ENCODE results near the gene GRIK1.

Gene GRIK1

DNA sequence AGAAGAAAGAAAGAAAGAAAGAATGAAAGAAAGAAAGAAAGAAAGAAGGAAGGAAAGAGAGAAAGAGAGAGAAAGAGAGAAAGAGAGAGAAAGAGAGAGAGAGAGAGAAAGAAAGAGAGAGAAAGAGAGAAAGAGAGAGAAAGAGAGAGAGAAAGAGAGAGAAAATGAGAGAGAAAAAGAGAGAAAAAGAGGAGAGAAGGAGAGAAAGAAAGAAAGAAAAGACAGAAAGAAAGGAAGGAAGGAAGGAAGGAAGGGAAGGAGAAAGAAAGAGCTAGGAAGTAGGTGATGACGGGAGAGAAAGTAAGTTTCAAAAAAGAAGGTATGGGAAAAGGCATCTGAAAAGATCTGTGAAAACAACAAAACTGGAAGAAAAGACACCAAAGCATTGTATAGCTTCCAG, 72.0 kb downstream of the GRIK1 start:
- Mint-ChIP-seq H3K27ac (no peak overlapping the region), H3K36me3 (ENCODE audit: low read depth) (no peaks in the 10 kb centered on the region), H3K4me1 (no peaks in the 10 kb centered on the region), H3K9me3 (no peaks in the 10 kb centered on the region), H3K27me3 (ENCODE audit: low read depth) (no peaks in the 10 kb centered on the region), H3K4me3 (no peak overlapping the region)
- TF ChIP-seq, protein P1, sequence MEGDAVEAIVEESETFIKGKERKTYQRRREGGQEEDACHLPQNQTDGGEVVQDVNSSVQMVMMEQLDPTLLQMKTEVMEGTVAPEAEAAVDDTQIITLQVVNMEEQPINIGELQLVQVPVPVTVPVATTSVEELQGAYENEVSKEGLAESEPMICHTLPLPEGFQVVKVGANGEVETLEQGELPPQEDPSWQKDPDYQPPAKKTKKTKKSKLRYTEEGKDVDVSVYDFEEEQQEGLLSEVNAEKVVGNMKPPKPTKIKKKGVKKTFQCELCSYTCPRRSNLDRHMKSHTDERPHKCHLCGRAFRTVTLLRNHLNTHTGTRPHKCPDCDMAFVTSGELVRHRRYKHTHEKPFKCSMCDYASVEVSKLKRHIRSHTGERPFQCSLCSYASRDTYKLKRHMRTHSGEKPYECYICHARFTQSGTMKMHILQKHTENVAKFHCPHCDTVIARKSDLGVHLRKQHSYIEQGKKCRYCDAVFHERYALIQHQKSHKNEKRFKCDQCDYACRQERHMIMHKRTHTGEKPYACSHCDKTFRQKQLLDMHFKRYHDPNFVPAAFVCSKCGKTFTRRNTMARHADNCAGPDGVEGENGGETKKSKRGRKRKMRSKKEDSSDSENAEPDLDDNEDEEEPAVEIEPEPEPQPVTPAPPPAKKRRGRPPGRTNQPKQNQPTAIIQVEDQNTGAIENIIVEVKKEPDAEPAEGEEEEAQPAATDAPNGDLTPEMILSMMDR (IDR thresholded peaks at IDR 0.05; ENCODE audit: unreplicated experiment in 3 of 3): no peak

DNA sequence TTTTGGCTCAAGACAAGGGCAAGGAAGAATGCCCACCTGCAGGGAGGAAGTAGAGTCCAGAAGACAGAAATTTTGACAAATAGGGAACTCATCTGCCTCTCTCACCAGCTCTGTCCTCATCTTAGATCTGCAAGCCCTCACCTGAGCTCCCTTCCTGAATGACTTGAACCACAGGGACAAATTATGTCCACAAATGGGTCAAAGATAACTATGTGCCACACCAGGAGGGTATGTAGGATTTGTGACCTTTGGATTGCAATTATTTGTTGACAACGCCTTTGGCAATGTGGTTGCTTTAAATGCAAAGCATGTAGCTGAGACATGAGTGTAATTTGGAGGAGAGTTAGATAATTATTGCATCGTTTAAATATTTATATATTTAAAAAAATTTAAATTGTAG, 79.5 kb downstream of the GRIK1 start:
- H3K4me1 Mint-ChIP-seq: no peaks in the 10 kb centered on the region
- no peaks in the 10 kb centered on the region for H3K27me3 Mint-ChIP-seq (ENCODE audit: low read depth)
- no peak overlapping the region for H3K27ac Mint-ChIP-seq
- no peaks in the 10 kb centered on the region for H3K36me3 Mint-ChIP-seq (ENCODE audit: low read depth)
- no peak overlapping the region for H3K4me3 Mint-ChIP-seq
- TF ChIP-seq, protein P1 (IDR thresholded peaks at IDR 0.05; ENCODE audit: unreplicated experiment in 3 of 3): no peak
- no peaks in the 10 kb centered on the region for H3K9me3 Mint-ChIP-seq

DNA sequence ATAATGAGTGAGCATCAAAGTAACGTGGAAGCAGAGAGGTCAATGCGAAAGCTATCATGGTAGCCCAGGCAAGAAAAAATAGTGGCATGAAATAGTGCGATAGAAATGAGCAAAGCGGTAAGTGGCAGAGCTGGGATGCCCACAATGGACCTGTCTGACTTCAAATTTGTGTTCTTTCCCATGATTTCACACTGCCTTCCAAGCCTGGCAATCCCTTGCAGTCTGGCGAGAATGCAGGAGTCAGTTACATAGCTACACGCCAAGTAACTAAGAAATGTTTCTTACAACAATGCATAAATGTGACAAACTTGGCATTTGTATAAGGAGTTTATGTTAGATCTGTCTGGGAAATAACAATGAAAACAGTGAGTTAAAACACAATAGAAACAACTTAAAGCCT, 82.6 kb downstream of the GRIK1 start:
- H3K27ac Mint-ChIP-seq: no peak overlapping the region
- no peaks in the 10 kb centered on the region for H3K9me3 Mint-ChIP-seq
- H3K4me1 Mint-ChIP-seq: no peaks in the 10 kb centered on the region
- H3K36me3 Mint-ChIP-seq (ENCODE audit: low read depth): no peaks in the 10 kb centered on the region
- TF ChIP-seq, protein P1 (IDR thresholded peaks at IDR 0.05; ENCODE audit: unreplicated experiment in 3 of 3): no peak
- no peak overlapping the region for H3K4me3 Mint-ChIP-seq
- peaks cover 3% of the 10 kb centered on the region for H3K27me3 Mint-ChIP-seq (ENCODE audit: low read depth)

DNA sequence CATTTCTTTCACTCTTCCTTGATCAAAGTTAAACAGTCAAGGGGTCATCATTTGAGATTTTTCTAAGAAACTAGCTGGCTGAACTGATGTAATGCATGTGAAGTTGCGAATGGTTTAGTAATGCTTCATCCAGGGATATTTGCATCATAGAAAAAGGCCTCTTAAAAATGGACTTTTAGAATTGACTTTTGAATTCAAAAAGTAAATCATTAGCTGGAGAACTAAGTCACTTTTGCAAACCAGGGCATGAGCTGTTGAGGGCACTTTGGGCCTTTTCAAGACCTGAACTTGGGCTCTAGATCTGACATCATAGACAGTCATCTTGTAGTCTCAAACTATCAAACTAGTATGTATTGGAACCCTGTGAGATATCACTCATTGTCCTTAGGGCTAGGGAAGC, 85.0 kb downstream of the GRIK1 start:
- H3K4me1 Mint-ChIP-seq: no peaks in the 10 kb centered on the region
- no peak overlapping the region for H3K27ac Mint-ChIP-seq
- H3K9me3 Mint-ChIP-seq: no peaks in the 10 kb centered on the region
- TF ChIP-seq, protein P1 (IDR thresholded peaks at IDR 0.05; ENCODE audit: unreplicated experiment in 3 of 3): no peak
- H3K4me3 Mint-ChIP-seq: no peak overlapping the region
- peaks cover 5% of the 10 kb centered on the region for H3K27me3 Mint-ChIP-seq (ENCODE audit: low read depth)
- no peaks in the 10 kb centered on the region for H3K36me3 Mint-ChIP-seq (ENCODE audit: low read depth)

DNA sequence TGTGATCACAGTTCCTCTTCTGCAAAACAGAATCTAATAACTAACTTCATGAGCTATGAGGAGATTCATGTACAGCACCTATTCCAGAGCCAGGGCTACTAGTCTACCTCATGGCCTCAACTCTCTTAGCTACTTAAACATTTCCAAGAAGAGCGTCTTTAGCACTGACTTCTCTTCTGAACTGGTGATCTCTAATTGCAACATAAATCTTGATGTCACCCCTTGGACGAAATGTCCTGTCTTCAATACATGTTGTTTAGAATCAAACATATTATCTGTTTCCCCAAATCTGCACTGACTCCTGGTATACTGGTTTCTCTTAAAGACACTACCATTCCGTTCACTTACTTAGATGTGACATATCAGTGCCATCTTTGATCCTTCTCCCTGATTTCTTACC, 88.2 kb downstream of the GRIK1 start:
- H3K36me3 Mint-ChIP-seq (ENCODE audit: low read depth): no peaks in the 10 kb centered on the region
- no peak overlapping the region for H3K27ac Mint-ChIP-seq
- H3K27me3 Mint-ChIP-seq (ENCODE audit: low read depth): peaks cover 5% of the 10 kb centered on the region
- H3K9me3 Mint-ChIP-seq: no peaks in the 10 kb centered on the region
- no peak overlapping the region for H3K4me3 Mint-ChIP-seq
- TF ChIP-seq, protein P1 (IDR thresholded peaks at IDR 0.05; ENCODE audit: unreplicated experiment in 3 of 3): no peak
- H3K4me1 Mint-ChIP-seq: no peaks in the 10 kb centered on the region

DNA sequence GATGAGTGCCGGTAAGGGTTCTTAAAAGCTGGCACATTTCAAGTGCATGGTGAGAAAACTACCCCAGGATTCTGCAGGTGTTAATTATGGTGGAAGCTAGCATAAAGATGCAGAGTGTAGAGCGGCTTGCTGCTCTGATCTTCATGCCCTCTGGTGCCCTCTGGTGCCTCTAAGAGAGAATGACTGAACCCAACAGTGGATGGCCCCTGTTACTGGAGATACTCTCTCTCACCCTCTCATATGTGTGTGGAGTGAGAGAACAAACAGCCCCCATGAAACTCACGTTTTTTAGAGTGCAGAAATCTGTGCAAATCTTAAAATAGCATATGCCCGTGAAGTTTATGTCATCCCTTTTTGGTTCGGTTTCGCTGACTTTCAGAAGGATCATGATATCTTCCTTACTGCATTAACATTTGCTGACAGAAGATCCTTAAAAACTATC, 90.0 kb downstream of the GRIK1 start:
- Mint-ChIP-seq H3K4me1 (no peaks in the 10 kb centered on the region), H3K27ac (peak overlapping the region in 1 of 3 experiments; percentile 2), H3K9me3 (no peaks in the 10 kb centered on the region), H3K4me3 (no peak overlapping the region), H3K36me3 (ENCODE audit: low read depth) (no peaks in the 10 kb centered on the region), H3K27me3 (ENCODE audit: low read depth) (peaks cover 5% of the 10 kb centered on the region)
- TF ChIP-seq, protein P1 (IDR thresholded peaks at IDR 0.05; ENCODE audit: unreplicated experiment in 3 of 3): peak; percentile 65 to 88 (median 76)

All from nephron (organoid).